ENCODE measurements around the gene TMEM108. TPM values are rescaled to one million over a fixed set of nuclear protein-coding genes. Genes with fewer than 3 reads are reported as not detected.

Gene TMEM108
- polyA plus RNA-seq, 1 of the 3 experiments (the other 2 are of a cell fraction) = 8.6 TPM

- TF ChIP-seq REST (IDR thresholded peaks at IDR 0.05; ENCODE audit: low read depth, low read length) = no peak
- no peak for TF ChIP-seq EP300 (IDR thresholded peaks at IDR 0.05; ENCODE audit: borderline replicate concordance in 1 of 2, low read depth in 1 of 2, low read length in 1 of 2)
- no peak for TF ChIP-seq MEF2A (IDR thresholded peaks at IDR 0.05; ENCODE audit: borderline replicate concordance, low read depth)
- no peak for TF ChIP-seq IRF3 (IDR thresholded peaks at IDR 0.05; ENCODE audit: low read depth, low read length)
- no peak for TF ChIP-seq GABPA (IDR thresholded peaks at IDR 0.05; ENCODE audit: low read depth)
Observed at GRCh38 chr3:133066026-133066425, 27.8 kb downstream of the TMEM108 start (continued).

GRCh38 chr3:133069556-133070286 lies 31.5 kb downstream of the TMEM108 start:
- H3K36me3 ChIP-seq (replicated peaks in 1 of 2; ENCODE audit: control insufficient read depth in 1 of 2, insufficient read depth in 2 of 2, low read length in 1 of 2) = no peaks in the 10 kb centered on the region
- H3K9me2 ChIP-seq = no peaks in the 10 kb centered on the region
- no peaks in the 10 kb centered on the region for H3K9me3 ChIP-seq
- 88% methylated on average over 2 of the region's 2 CpGs for WGBS (ENCODE audit: low lambda C conversion rate)
- peaks cover 0 to 4% of the 10 kb centered on the region in 2 experiments; a peak in 1 of 4 replicates for H3K4me1 ChIP-seq (ENCODE audit: control insufficient read depth in 1 of 2, insufficient read depth in 2 of 2, low read depth in 1 of 2, low read length in 1 of 2)
- no peaks in the 10 kb centered on the region for H4K20me1 ChIP-seq (ENCODE audit: insufficient read depth)
- DNase-seq = no peak
- H3K9ac ChIP-seq = no peak overlapping the region
- no peak overlapping the region for H3K4me2 ChIP-seq
- TF ChIP-seq MEF2A (IDR thresholded peaks at IDR 0.05; ENCODE audit: borderline replicate concordance, low read depth) (no peak), TAF1 (IDR thresholded peaks at IDR 0.05; ENCODE audit: borderline replicate concordance, low read depth, low read length) (no peak), SMC3 (IDR thresholded peaks at IDR 0.05; ENCODE audit: low read depth, low read length) (no peak), JUND (IDR thresholded peaks at IDR 0.05) (no peak), SIN3A (IDR thresholded peaks at IDR 0.05; ENCODE audit: borderline replicate concordance, low read depth, low read length) (no peak), GATA2 (CRISPR knock-in tag; IDR thresholded peaks at IDR 0.05) (no peak), RFX5 (IDR thresholded peaks at IDR 0.05; ENCODE audit: low read length) (no peak), PBX3 (IDR thresholded peaks at IDR 0.05) (no peak), IRF3 (IDR thresholded peaks at IDR 0.05; ENCODE audit: low read depth, low read length) (no peak), MXI1 (IDR thresholded peaks at IDR 0.05; ENCODE audit: low read depth, low read length) (no peak), TEAD4 (IDR thresholded peaks at IDR 0.05; ENCODE audit: borderline replicate concordance, insufficient read depth) (no peak), NFIC (IDR thresholded peaks at IDR 0.05; ENCODE audit: borderline replicate concordance) (no peak), YY1 (IDR thresholded peaks at IDR 0.05; ENCODE audit: low read depth) (no peak)
- H3K79me2 ChIP-seq (ENCODE audit: insufficient read depth) = no peaks in the 10 kb centered on the region
- H2AFZ ChIP-seq (ENCODE audit: low read depth) = no peak overlapping the region
- POLR2A ChIA-PET = no interaction called here
- H3F3A ChIP-seq (replicated peaks; ENCODE audit: insufficient read depth) = no peaks in the 10 kb centered on the region
- no peak overlapping the region; a peak in 1 of 4 replicates for H3K27ac ChIP-seq (ENCODE audit: low read depth in 2 of 2, low read length in 1 of 2)
- H3K27me3 ChIP-seq (ENCODE audit: insufficient read depth) = no peaks in the 10 kb centered on the region
- no peak overlapping the region for H3K4me3 ChIP-seq (ENCODE audit: low read depth in 2 of 2, low read length in 1 of 2)
- CTCF ChIA-PET = interaction anchor here (2.3 kb wide), 1 partner anchor 29 kb away, joined by 6 read pairs; no protein-coding TSS in a partner anchor

Data from SK-N-SH (cell line).